ENCODE results near the gene RNF138.
"Not testable (repeated sequence)": the region's sequence is repeated elsewhere in the genome, so short reads cannot be mapped to it uniquely, and the experiment has no call there.

Gene RNF138

DNA sequence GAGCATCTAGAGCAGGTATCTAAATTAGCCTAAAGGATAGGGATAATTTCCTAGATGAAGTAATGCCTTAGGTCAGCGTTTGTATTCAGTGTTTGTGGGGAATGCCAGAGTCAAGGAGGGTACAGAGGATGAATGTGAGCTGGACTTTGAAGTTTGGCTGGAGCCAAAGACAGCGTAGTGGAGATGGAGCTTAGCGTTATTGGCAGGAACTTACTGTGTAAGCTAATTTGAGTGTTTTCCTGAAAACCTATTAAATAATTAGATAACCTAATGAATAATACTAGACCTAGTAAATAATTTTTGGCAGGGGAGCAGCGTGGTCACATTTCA is 4.2 kb downstream of the RNF138 start:
- no peak for DNase-seq (ENCODE audit: low spot score)

DNA sequence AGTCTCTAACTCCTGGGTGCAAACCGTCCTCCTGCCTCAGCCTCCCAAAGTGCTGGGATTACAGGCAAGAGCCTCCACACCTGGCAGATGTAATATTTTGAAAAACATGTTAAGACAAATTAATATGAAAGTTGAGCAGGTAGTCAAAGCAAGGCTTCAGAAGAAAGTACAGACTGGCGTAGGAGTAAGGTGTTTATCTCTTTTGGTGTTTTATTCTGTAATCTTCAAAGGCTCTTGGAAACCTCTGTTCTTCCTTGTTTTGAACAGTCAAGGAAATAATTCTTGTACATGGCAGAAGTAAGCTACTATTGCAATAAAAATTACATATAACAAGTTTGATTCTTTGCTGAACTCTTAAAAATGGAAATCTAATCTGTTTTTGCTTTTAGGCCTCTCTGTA is 5.3 kb downstream of the RNF138 start:
- DNase-seq (ENCODE audit: low spot score): no peak

DNA sequence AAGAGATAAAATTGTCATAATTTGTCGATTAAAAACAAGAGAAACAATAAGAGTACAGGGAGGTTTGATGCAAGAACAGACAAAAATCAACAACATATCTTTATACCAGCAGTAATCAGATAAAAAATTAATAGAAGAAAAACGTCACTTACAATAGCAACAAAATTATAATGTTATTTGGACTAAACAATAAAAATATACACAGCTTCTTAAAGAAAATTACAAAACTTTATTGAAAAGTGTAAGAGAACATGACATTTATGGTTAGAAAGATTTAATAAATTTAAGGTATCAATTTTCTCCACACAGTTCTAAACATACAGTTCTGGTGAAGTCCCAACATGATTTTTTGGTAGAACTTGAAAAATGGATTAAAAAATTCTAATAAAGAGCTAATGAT is 12.8 kb downstream of the RNF138 start:
- no peak for DNase-seq (ENCODE audit: low spot score)

DNA sequence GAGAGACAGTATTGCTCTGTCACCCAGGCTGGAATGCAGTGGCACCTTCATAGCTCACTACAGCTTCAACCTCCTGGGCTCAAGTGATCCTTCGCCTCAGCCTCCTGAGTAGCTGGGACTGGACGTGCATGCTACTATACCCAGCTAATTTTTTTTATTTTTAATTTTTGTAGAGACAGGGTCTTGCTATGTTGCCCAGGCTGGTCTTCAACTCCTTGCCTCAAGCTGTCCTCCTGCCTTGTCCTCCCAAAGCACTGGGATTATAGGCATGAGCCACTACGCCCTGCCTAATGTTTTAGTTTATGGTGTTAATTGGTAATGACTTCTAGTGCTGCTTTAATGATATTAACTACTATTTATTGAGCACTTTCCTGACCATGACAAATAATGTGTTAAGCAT is 18.3 kb downstream of the RNF138 start:
- DNase-seq (ENCODE audit: low spot score): no peak

DNA sequence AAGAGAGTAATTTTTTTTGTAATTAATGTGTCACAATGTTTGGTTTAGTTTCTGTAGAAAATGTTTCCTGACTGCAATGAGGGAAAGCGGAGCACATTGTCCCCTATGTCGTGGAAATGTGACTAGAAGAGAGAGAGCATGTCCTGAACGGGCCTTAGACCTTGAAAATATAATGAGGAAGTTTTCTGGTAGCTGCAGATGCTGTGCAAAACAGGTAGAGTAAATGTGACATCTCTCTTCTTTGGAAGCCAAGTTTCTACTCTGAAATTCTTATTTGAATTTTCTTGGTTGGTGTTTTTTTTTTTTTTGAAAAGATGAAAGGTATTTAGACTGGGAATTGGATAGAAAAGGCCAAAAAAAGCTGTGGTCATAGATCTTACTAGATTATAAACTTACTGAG is 20.0 kb downstream of the RNF138 start:
- no peak for DNase-seq (ENCODE audit: low spot score)

DNA sequence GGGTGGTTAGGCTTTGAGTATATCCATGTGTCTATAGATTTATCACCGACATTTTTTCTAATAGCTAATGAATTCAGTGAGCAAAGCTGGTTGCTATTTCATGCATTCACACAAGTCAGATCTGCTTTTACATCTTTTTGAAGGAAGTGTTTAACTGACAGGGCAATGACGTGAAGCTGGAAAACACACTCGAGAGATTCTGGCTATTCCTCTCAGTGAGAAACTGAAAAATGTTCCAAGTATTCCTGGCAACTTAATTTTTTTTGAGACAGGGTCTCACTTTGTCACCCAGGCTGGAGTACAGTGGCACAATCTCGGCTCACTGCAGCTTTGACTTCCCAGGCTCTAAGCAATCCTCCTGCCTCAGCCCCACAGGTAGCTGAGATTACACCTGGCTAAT is 21.2 kb downstream of the RNF138 start:
- no peak for DNase-seq (ENCODE audit: low spot score)

DNA sequence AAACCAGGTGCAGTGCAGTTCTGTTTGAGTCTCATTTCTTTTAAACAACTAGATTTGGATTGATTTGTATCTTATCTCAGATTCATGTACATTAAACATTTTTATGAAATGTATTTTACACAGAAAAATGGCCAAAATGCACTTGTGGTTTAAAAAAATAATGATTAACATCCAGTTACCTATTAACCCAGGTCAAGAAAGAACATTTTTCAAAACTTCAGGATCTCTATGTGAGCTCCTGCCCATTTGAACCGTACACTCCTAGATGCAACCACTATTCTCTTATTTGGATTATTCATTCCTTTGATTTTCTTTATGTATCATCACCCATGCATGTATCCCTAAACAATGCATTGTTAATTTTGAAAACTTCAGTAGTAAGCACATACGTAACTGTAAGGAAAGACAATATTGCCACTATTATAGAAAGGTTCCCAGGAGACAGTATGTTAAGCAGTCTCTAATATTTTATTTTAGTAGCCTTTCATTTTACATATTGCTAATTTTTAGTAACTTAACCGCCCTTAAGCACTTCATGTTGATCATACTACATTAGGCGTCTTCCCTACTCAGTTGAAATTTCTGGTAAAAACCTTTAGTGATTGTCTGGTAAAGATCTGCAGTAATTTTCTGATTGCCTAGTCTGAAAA is 22.7 kb downstream of the RNF138 start:
- no peak for DNase-seq (ENCODE audit: low spot score)

DNA sequence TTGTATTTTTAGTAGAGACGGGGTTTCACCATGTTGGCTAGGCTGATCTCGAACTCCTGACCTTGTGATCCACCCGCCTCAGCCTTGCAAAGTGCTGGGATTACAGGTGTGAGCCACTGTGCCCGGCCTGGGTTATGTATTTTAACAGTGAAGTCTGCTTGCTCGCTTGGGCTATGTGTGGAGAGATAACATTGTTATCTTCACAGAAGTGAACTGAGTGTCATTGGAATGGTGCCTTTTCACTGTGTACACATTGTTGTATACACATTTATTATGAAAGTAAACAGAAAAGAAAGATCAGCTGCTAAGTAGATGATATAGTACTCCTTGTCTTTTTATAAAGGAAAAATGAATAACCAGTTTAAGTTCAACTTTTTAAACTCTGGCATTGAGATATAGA is 30.4 kb downstream of the RNF138 start:
- DNase-seq (ENCODE audit: low spot score): no peak

DNA sequence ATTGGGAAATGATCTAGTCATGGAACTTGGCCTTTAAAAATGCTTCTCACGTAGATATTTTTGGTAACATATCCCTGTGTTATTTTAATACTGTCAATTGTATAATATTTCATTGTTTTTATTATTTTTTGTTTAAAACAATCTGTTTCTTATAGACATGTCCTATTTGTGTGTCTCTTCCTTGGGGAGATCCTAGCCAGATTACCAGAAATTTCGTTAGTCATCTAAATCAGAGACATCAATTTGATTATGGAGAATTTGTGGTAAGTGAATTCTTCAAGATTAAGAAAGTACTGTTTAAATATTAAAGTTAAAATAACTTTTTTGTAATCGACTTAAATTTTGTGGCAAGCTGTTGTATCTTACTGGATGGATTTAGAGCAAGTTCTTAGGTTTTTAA is 34.9 kb downstream of the RNF138 start:
- DNase-seq (ENCODE audit: low spot score): no peak

DNA sequence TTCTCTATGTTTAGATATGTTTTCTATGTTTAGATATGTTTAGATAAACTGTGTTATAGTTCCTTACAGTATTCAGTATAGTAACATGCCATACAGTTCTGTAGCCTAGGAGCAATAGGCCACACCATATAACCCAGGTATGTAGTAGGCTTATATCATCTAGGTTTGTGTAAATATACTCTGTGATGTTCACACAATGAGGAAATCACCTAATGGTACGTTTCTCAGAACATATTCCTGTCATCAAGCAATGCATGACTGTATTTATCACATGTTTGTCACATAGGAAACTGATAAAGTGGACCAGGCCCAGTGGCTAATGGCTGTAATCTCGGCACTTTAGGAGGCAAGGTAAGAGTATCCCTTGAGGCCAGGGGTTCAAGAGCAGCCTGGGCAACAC is 44.0 kb downstream of the RNF138 start:
- DNase-seq (ENCODE audit: low spot score): no peak

DNA sequence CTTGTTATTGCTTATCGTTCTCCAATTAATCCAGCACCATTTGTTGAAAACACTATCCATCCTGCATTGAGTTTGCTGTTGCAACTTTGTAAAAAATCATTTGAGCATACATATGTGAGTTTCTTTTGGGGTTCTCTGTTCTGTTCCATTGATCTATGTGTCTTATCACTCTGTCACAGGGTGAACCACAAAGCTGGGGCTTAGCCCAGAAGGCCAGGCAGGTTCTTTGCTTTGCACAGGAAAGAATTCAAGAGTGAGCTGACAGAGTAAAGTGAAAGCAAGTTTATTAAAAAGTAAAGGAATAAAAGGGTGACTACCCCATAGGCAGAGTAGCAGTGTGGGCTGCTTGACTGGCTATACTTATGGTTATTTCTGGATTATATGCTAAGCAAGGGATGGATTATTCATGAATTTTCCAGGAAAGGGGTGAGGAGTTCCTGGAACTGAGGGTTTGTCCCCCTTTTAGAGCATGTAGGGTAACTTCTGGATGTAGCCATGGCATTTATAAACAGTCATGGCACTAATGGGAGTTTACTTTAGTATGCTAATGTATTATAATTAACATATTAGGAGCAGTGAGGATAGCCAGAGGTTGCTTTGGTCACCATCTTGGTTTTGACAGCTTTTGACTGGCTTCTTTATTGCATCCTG is 46.8 kb downstream of the RNF138 start:
- no peak for DNase-seq (ENCODE audit: low spot score)

DNA sequence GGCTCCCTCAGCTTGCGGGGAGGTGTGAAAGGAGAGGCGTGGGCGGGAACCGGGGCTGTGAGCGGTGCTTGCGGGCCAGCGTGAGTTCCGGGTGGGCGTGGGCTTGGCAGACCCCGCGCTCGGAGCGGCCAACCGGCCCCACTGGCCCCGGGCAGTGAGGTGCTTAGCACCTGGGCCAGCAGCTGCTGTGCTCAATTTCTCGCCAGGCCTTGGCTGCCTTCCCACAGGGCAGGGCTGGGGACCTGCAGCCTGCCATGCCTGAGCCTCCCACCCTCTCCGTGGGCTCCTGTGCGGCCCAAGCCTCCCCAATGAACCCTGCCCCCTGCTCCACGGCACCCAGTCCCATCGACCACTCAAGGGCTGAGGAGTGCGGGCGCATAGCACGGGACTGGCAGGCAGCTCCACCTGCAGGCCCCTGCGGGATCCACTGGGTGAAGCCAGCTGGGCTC is 48.2 kb downstream of the RNF138 start:
- no peak for DNase-seq (ENCODE audit: low spot score)

DNA sequence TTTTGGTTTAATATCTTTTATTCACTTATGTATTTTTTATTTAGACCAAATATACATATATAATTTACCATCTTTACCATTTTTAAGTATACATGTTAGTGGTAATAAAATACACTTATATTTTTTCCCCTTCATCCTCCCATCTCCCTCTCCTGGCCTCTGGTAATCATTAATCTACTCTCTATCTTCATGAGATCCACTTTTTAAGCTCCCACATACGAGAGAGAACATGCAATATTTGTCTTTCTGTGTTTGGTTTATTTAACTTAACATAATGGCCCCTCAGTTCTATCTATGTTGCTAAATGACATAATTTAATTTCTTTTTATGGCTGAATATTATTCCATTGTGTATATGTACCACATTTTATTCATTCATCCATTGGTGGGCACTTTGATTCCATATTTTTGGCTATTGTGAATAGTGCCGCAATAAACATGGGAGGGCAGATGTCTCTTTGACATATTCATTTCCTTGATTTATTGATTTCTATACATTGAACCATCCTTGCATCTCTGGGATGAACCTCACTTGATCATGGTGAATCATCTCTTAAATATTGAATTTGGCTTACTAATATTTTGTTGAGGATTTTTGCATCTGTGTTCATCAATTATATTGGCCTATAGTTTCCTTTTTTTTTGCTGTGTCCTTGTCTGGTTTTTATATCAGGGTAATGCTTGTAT is 56.7 kb downstream of the RNF138 start:
- DNase-seq (ENCODE audit: low spot score): no peak

DNA sequence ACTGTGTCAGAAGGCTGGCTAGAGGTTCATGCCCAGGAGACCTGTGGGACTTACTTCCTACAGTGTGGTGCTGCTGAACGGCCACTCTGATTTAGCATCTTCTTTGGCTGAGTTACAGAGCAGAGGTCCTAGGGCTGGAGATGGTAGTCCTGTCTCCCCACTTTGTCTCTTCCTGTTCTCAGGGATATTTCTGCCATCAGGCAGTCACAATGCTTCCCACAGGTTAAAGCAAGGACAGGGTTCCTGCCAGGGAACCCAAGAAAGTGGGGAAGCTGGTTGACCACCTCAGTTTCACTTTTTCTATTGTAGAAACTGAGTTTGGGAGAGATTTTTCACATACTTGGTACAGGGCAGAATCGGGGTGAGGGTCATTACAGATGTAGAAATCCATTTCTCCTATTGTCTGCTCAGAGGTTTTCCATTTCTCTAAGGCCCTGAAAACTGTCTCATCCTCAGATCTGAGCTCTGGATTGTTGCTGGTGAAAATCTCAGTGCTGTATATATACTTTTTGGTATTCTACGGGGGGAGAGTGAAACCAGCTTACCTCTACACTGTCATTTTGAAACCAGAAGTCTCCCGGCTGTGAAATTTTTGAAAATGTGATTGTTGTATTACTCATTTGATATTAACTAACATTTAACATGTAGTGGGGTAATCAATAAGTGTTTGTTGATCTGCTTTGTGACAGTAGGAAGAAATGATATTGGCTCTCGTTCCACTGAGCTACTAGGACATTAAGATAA is 61.2 kb downstream of the RNF138 start:
- no peak for DNase-seq (ENCODE audit: low spot score)

DNA sequence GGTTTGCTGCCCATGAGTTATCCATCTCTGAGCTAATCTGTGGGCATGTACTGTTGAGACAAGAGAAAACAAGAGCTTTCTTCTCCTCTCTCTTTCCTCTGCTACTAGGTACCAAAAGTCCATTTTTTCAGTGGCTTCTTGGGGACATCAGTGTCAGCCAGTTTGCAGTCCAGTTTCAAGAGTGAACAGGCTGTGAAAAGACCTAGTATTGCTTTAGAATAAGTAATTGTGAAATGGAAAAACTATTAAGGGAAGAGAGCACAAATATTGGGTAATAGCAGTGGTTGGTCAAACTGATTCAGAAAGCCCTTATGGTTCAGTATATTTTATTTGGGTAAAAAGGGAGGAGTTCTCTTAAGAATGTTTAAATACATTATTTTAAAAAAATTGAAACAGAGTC is 65.2 kb downstream of the RNF138 start:
- no peak for DNase-seq (ENCODE audit: low spot score)

DNA sequence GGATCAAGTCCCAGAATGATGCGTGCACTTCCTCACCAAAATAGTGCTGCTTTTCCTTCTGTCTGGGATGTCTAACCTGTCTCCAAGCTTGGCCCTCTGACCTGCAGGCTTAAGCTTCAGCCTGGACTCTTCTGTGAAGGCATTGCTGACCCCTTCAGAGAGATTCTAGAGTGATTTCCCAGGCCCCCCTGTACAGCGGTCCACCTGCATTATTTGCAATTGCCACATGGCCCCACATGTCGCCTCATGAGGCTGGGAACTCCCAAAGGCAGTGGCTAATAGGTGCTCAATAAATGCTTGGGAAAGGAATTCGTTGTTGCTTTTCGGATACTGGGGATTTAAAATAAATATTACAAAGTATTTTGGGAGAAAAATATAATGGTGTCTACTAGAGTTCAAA is 65.9 kb downstream of the RNF138 start:
- no peak for DNase-seq (ENCODE audit: low spot score)

DNA sequence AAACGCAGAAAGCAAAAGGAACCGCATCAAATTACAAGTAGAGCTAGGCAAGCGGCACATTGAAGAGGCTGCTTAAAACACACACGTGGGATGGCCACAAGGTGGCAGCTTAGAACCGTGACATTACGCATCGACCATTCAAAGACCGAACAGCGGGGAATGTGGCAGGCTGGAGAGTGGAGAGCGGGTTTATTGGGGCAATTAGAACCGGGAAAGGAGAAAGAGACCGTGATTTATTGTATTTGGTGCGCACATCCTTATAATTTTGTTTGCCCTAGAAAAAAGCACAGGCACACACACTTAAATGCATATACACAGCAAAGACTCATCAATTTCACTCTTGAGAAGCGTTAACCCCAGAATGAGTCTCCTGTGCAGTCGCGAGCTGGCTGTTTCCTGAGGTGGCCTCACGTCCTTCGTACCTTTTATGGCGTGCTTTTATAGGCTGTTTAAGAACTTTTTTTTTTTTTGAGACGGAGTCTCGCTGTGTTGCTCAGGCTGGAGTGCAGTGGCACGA is 66.5 kb downstream of the RNF138 start:
- DNase-seq (ENCODE audit: low spot score): peak; percentile 86

DNA sequence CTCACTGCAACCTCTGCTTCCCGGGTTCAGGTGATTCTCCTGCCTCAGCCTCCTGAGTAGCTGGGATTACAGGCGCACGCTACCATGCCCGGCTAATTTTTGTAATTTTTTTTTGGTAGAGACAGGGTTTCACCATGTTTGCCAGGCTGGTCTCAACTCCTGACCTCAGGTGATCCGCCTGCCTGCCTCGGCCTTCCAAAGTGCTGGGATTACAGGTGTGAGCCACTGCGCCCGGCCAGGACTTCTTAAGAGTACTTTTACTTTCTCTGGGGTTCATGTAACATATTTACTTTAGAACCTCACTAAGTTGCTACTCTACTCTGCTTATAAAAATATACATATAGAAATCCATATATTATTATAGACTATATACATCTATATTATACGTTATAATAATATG is 67.0 kb downstream of the RNF138 start:
- DNase-seq (ENCODE audit: low spot score): not testable (repeated sequence)

DNA sequence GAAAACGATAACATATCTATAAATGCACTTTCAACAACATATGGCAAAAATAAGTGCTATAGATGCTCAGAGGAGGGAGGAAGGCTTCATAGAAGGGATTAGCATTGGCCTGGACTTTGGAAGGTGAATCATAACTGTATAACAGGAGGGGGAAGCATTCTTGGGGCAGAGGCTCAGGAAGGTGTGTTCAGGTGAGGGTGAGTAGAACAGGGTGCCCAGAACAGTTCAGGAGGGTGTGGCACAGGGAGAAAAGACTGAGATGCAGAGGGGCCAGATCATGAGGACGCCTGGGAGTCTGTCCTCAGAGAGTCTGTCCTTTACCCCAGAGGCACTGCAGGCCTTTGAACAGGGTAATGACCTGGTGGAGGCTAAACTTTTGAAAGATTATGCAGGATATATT is 68.9 kb downstream of the RNF138 start:
- DNase-seq (ENCODE audit: low spot score): no peak

DNA sequence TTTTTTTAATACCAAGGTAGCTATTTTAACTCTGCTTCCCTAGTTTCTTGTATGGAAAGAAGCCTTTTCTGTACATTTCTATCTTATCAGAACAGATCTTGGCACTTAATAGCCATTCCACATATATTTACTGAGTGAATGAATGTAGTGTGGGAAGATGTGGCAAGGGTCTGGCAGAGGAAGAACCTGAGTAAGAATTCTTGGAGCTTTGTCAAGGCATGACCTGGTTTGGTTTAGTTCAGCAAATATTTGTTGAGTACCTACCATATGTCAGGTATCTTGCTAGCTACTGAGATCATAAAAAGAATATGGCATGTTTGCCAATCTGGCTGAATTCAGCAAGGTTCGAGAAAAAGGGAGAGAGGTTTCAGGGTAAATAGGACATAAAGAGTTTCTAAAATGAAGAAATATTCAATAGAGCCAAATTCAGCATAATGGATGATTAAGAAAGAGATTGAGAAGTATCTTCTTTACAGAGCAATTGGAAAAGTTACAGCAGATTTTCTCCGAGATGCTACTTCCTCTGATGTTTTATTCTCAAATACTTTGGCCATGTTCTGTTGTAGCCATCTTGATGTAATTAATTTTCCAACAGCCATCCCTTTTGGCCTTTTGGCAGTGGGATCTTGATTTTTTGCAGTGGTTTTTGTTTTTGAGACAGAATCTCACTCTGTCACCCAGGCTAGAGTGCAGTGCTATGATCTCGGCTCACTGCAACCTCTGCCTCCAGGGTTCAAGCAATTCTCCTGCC is 76.5 kb downstream of the RNF138 start:
- no peak for DNase-seq (ENCODE audit: low spot score)

DNA sequence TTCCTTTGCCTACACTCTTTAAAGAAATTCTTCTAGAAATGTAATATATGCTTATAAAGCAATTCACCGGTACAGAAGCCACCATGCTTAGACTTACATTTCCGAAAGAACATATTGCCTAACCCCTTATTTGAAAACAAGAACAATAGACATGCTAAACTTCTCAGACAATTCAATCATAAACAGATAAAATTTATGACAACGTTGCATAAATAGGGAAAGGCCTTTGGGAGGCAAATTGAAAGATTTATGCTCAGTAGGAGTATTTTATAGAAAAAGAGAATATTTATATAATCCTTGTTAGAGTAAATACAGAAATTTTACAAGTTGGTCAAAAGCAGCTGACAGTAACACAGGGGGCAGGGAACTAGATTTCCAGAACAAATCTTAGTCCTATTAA is 82.0 kb downstream of the RNF138 start:
- DNase-seq (ENCODE audit: low spot score): no peak

DNA sequence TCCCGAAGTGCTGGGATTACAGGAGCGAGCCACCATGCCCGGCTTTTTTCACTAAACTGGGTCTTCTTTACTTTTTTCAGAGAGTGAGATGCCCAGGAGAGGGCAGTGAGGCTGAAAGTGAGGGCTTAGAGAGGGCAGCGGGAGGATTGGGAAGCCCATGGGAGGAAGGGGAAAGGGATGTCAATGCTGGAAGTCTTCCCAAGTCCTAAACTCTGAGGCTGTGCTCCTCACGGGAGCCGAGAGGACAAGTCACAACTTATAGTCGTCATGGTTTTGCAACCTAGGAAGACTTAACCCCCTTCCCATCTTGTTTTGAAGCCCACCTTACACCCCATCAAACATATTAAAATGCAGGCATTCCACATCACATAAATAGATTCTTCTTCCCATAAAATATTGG is 83.0 kb downstream of the RNF138 start:
- no peak for DNase-seq (ENCODE audit: low spot score)
